GM19438 (cell line): ENCODE measurements around the gene RAD51AP2.

ENCODE experiments used
- ATAC-seq: cut with Tn5 transposase; IDR thresholded peaks from one replicate; pipeline ENCODE4 v1.9.1; 2021; ENCODE audit warnings: low read depth; ENCODE audit not compliant: unreplicated experiment

Gene RAD51AP2

DNA sequence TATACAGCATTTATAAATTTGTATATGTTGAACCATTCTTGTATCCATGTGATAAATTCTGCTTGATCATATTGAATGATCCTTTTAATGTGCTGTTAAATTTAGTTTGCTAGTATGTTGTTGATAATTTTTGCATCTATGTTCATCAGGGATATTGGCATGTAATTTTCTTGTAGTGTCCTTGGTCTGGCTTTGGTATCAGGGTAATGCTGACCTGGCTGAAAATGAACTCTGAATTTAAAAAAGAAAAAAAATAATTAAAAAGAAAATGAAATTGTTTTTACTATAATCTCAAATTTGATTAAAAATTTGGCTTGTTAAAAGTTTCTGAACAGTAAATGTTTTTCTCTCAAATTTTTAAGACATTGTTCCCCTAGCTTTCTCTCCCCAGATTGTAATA is 46.3 kb downstream of the RAD51AP2 start:
- ATAC-seq: no peak

DNA sequence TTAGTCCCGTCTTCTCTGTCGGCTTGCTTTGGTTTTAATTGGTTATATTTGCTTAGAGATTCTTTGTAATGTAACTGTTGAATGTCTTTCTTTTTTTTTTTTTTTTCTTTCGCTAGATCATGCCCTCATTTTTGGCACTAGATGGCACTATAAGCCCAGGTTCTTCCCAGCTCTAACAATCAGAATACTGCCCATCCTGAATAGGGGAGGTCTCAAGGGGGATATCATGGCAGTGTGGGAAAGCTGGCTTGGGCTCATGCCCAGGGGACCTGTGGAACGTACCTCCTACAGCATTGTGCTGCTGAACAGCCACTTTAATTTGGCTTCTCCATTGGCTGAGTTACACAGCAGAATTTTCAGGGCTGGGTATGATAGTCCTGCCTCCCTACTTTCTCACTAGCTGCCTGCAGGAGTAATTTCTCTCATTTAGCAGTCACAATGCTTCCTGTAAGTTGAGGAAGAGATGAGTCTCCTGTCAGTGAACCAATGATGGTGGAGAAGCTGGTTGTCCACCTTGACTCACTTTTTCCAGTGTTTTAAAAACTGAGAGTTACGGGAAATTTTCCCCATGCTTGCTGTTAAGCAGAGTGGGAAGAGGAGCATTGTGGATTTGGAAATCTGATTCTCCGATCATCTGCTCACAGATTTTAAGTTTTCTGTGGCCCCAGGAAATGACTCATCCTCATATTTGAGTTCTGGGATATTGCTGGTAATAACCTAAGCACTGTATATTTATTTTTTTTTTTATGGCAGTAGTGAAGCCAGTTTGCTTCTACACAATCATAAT is 47.2 kb downstream of the RAD51AP2 start:
- no peak for ATAC-seq

DNA sequence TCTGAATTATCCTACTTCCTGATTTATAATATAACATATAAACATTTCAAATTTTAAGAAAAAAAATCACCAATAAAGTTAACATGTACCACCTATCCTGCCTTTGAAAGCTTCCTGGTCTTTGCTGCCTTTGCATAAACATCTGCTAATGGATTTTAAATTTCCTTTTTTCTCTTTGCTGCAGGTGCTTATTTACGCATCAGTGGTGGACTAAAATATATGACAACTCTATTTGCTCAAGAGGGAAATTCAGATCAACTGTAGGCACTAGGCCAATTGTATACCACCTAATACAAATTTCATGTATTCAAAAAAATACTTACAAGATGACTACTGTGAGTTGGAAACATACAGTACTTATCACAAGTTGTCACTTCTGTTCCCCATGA is 57.2 kb downstream of the RAD51AP2 start:
- no peak for ATAC-seq
